HepG2 (cell line): ENCODE measurements around the gene URB1. TPM values are rescaled to one million over a fixed set of nuclear protein-coding genes. Genes with fewer than 3 reads are reported as not detected.

Experiments
- AKNA ChIP-seq: sonication (generic); formaldehyde crosslinking; IDR thresholded peaks from 2 replicates; pipeline ENCODE4 v1.4.0; 2020; ENCODE audit warnings: missing genetic modification reagents, borderline replicate concordance
- BCL3 ChIP-seq: sonication (generic); formaldehyde crosslinking; IDR thresholded peaks from 2 replicates; pipeline ENCODE4 v1.5.1; 2020; ENCODE audit warnings: mild to moderate bottlenecking, missing genetic modification reagents, moderate library complexity
- BHLHE40 ChIP-seq: IDR thresholded peaks from 2 replicates; pipeline ENCODE4 v1.6.1; 2011; ENCODE audit warnings: low read length, improper control_type of control experiment
- MAFG ChIP-seq: sonication (generic); formaldehyde crosslinking; IDR thresholded peaks from 2 replicates; pipeline ENCODE4 v1.5.1; 2020; ENCODE audit warnings: mild to moderate bottlenecking, missing genetic modification reagents
- MNT ChIP-seq: fragments of 450-650 bp; IDR thresholded peaks from 2 replicates; pipeline ENCODE4 v1.6.1; 2016
- SOX5 ChIP-seq: IDR thresholded peaks from 2 replicates; pipeline ENCODE4 v1.6.1; 2016; ENCODE audit warnings: borderline replicate concordance
- STAT6 ChIP-seq: sonication (generic); formaldehyde crosslinking; IDR thresholded peaks from 2 replicates; pipeline ENCODE4 v1.4.0; 2020; ENCODE audit warnings: missing genetic modification reagents, mild to moderate bottlenecking, borderline replicate concordance
- ZNF296 ChIP-seq: sonication (generic); formaldehyde crosslinking; conservative IDR thresholded peaks from 2 replicates; pipeline ENCODE4 v1.5.0; 2020; ENCODE audit warnings: mild to moderate bottlenecking, missing genetic modification reagents
- ZNF44 ChIP-seq: sonication (generic); formaldehyde crosslinking; IDR thresholded peaks from 2 replicates; pipeline ENCODE4 v1.5.1; 2020; ENCODE audit warnings: mild to moderate bottlenecking, missing genetic modification reagents
- polyA plus RNA-seq, 8 experiments: library from polyadenylated mRNA; depleted of rRNA in 3 of 8; stranded (reverse) in 7 of 8; unstranded in 1 of 8; fragments of >200 nt; fragmentation: Illumina TruSeq in 4 of 8; extraction: Trizol in 4 of 8; gene quantifications; 2 replicates each; pipeline versions ENCODE4 v1.2.1 to v1.2.3, GENCODE V29; 2011 to 2016; ENCODE audit warnings: low read depth in 4 of 8, missing spikeins in 1 of 8, mixed read lengths in 1 of 8; ENCODE audit not compliant: insufficient read depth in 1 of 8
- total RNA-seq, 5 experiments: library from RNA; depleted of rRNA; stranded (reverse); fragments of >200 nt; fragmentation: Illumina TruSeq; extraction: Trizol; gene quantifications; 2 replicates each; pipeline ENCODE4 v1.2.3, GENCODE V29; 2016; ENCODE audit warnings: low read depth in 1 of 5

URB1 gene
- total and polyA plus RNA-seq, 2 of the 13 experiments (the other 11 are each of a cell fraction or from before 2014, with no cell fraction given), result 4.5 to 16.7 TPM

GRCh38 chr21:32370998-32371766 is 21.6 kb downstream of the URB1 start (continued):
- TF ChIP-seq AKNA (CRISPR knock-in tag), result no peak
- TF ChIP-seq MNT, result no peak
- TF ChIP-seq STAT6 (CRISPR knock-in tag), result no peak
- no peak for TF ChIP-seq SOX5 (CRISPR knock-in tag)
- TF ChIP-seq BHLHE40, result no peak
- TF ChIP-seq ZNF296 (CRISPR knock-in tag), result no peak
- TF ChIP-seq ZNF44 (CRISPR knock-in tag), result no peak
- no peak for TF ChIP-seq BCL3 (CRISPR knock-in tag)
- TF ChIP-seq MAFG (CRISPR knock-in tag), result no peak
